Spleen (tissue), 11 donors: ENCODE results near the gene APBB2. TPM values are rescaled to one million over a fixed set of nuclear protein-coding genes. Genes with fewer than 3 reads are reported as not detected.

Experiments used
- DNase-seq: peaks from one replicate; pipeline ENCODE4 v3.0.0-alpha.2; 2020
- H3K27ac ChIP-seq, 8 donors: fragments of 200-600 bp; sonication (generic) in 7 of 8; 1 replicate in 4 of 8; 2 replicates in 4 of 8; pipeline versions ENCODE4 v1.5.0 to v1.8.0; 2016 to 2021; ENCODE audit warnings: inconsistent platforms in 4 of 8, mild to moderate bottlenecking in 4 of 8, moderate library complexity in 1 of 8
- H3K27me3 ChIP-seq, 7 donors: fragments of 200-600 bp; sonication (generic) in 6 of 7; replicated peaks in 1 of 7; 1 replicate in 4 of 7; 2 replicates in 3 of 7; pipeline versions ENCODE4 v1.5.0 to v1.8.0; 2016 to 2021; ENCODE audit warnings: inconsistent platforms in 3 of 7, mild to moderate bottlenecking in 1 of 7
- H3K36me3 ChIP-seq, 6 donors: fragments of 200-600 bp; sonication (generic) in 5 of 6; 1 replicate in 4 of 6; 2 replicates in 2 of 6; pipeline versions ENCODE4 v1.5.0 to v1.8.0; 2016 to 2021; ENCODE audit warnings: inconsistent platforms in 2 of 6
- H3K4me1 ChIP-seq, 6 donors: fragments of 200-600 bp; sonication (generic) in 5 of 6; 1 replicate in 3 of 6; 2 replicates in 3 of 6; pipeline versions ENCODE4 v1.5.0 to v1.8.0; 2016 to 2021; ENCODE audit warnings: inconsistent platforms in 3 of 6
- H3K4me3 ChIP-seq, 8 donors: fragments of 200-600 bp; sonication (generic) in 7 of 8; 1 replicate in 4 of 8; 2 replicates in 4 of 8; pipeline versions ENCODE4 v1.5.0 to v1.8.0; 2016 to 2021; ENCODE audit warnings: inconsistent platforms in 4 of 8, mild to moderate bottlenecking in 4 of 8, moderate library complexity in 2 of 8
- H3K9me3 ChIP-seq, 8 donors: fragments of 200-600 bp; sonication (generic) in 7 of 8; 1 replicate in 4 of 8; 2 replicates in 4 of 8; pipeline versions ENCODE4 v1.5.0 to v1.8.0; 2016 to 2021; ENCODE audit warnings: inconsistent platforms in 4 of 8
- POLR2A ChIP-seq, 3 donors: fragments of 450-650 bp; IDR thresholded peaks; one replicate each; pipeline ENCODE4 v1.5.1; 2017; ENCODE audit warnings: antibody characterized with exemption in 3 of 3, mild to moderate bottlenecking in 1 of 3
- POLR2AphosphoS5 ChIP-seq, 3 donors: sonication (generic); formaldehyde crosslinking; IDR thresholded peaks; one replicate each; pipeline ENCODE4 v1.5.1; 2017; ENCODE audit warnings: antibody characterized with exemption in 3 of 3
- WGBS, 5 donors: extraction: QIAGEN DNeasy Blood & Tissue Kit in 3 of 5; methylation state at CpG; one replicate each; pipeline versions ENCODE4 v1.1.5 to v1.1.7; 2013 to 2018; 5-methylcytosine and 5-hydroxymethylcytosine counted together
- intact Hi-C: fragments of 100-400 bp; cut with DNase I; formaldehyde crosslinking; loops from one replicate; pipeline ENCODE4 v1.15.0; 2023; ENCODE audit warnings: low total_unique reads
- polyA plus RNA-seq, 3 donors: library from polyadenylated mRNA; stranded (reverse); fragments of 200-250 nt; gene quantifications; one replicate each; pipeline ENCODE4 v1.2.1, GENCODE V29; 2013
- total RNA-seq, 7 donors: library from RNA; depleted of rRNA in 3 of 7; stranded (reverse); fragments of >200 nt in 3 of 7; fragmentation: NEBNext Ultra II Directional in 4 of 7; extraction: Animal tissue kit (Norgen Biotek cat#: 25700) in 4 of 7; gene quantifications; one replicate each; pipeline versions ENCODE4 v1.1.0 to v1.2.1, GENCODE V29; 2016 to 2021
- TF ChIP-seq, protein P1 (sequence below), 11 experiments: fragments of 200-600 bp in 7 of 11; fragments of 450-650 bp in 4 of 11; sonication (generic) in 4 of 11; IDR thresholded peaks in 8 of 11; conservative IDR thresholded peaks in 3 of 11; 1 replicate in 7 of 11; 2 replicates in 4 of 11; pipeline versions ENCODE4 v1.4.0 to v1.8.0; 2016 to 2021; ENCODE audit warnings: antibody characterized with exemption in 11 of 11, inconsistent platforms in 4 of 11, mild to moderate bottlenecking in 1 of 11
- donor health status: healthy with polysubstance abuse.
- donor health status: DM: no; HTN: no; CAD: no; lungs with moderate emphysema.
- donor health status: DM: no; HTN: no; CAD: no.
- donor health status: Bipolar disorder and iron deficiency.
- donor health status: healthy.
- donor health status: DM: no; HTN: no; CAD: no.
- donor health status: DM: yes; HTN: yes; CAD: no.

APBB2 gene
- total and polyA plus RNA-seq, 10 donors = 4.0 to 115 (median 76.7) TPM

DNA sequence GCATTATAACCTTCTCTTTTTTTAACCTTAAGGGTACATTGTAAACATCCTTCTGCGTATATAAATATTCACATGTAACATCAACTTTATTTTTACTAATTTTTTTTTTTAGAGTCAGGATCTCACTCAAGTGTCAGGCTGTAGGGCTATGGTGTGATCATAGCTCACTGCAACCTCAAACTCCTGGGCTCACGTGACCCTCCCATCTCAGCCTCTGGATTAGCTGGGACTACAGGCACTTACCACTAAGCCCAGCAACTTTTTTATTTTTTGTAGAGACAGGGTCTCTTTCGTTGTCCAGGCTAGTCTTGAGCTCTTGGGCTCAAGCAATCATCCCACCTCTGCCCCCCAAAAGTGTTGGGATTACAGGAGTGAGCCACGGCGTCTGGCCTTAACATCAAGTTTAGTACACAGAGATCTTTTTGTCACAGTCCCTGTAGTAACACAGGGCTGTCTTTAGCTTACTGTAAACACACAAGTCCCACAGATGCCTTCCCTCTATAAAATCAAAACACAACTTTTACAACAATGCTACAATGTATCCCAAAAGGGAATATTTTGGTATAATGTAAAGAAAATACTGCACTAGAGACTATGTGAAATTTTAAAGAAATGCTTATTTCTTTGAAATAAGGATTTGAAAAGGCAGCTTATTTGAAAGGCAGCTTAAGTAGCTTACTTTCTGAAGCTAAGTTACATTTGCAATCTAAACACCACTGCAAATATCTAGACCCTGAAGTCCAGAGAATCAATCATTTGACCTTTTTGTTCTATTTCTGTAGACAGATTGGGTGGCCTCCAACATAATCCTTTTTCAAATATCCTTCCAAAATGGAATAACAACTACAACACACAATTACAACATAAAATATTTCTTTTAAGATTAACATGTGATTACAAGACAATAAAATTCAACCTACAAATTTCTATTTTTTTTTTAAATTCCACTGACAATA, 116.0 kb downstream of the APBB2 start:
- no peak overlapping the region for H3K27ac ChIP-seq

DNA sequence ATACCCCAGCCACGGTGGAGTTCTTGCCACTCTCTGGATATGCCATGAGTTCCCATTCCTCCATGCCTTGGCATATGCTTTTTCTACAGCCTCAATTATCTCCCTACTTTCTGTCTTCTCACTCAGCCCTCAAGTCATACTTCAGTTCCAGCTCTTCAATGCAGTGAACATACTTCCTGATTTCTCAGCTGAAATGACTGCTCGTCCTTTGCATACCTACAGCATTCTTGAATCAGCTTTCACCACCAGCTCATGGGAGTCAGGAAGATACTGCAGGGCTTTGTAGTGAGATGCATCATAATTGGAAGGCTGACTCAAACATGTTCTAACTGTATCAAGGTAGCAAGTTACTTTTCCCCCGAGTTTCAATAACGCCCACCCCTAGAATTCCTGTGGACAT, 118.4 kb downstream of the APBB2 start:
- 77 to 96% (median 87%) methylated on average over 4 of the region's 4 CpGs for WGBS, 5 donors
- Histone ChIP-seq H3K4me3 (no peak overlapping the region), H3K27me3 (no peaks in the 10 kb centered on the region), H3K36me3 (no peaks in the 10 kb centered on the region), H3K27ac (no peak overlapping the region), H3K9me3 (no peaks in the 10 kb centered on the region), H3K4me1 (peaks cover 0 to 4% (median 0%) of the 10 kb centered on the region in 6 donors)
- intact Hi-C loops = no loop called here
- no peak for DNase-seq
- no peak for TF ChIP-seq POLR2A (IDR thresholded peaks at IDR 0.05)

More for the DNA sequence above, 116.0 kb downstream of the APBB2 start:
- no peak for TF ChIP-seq POLR2A (IDR thresholded peaks at IDR 0.05)
- no peak for TF ChIP-seq POLR2AphosphoS5 (IDR thresholded peaks at IDR 0.05)
- TF ChIP-seq, protein P1, sequence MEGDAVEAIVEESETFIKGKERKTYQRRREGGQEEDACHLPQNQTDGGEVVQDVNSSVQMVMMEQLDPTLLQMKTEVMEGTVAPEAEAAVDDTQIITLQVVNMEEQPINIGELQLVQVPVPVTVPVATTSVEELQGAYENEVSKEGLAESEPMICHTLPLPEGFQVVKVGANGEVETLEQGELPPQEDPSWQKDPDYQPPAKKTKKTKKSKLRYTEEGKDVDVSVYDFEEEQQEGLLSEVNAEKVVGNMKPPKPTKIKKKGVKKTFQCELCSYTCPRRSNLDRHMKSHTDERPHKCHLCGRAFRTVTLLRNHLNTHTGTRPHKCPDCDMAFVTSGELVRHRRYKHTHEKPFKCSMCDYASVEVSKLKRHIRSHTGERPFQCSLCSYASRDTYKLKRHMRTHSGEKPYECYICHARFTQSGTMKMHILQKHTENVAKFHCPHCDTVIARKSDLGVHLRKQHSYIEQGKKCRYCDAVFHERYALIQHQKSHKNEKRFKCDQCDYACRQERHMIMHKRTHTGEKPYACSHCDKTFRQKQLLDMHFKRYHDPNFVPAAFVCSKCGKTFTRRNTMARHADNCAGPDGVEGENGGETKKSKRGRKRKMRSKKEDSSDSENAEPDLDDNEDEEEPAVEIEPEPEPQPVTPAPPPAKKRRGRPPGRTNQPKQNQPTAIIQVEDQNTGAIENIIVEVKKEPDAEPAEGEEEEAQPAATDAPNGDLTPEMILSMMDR (IDR thresholded peaks at IDR 0.05 in 8 of 11, conservative IDR thresholded peaks at IDR 0.05 in 3 of 11) = no peak
- Histone ChIP-seq H3K27me3 (no peaks in the 10 kb centered on the region), H3K4me3 (no peak overlapping the region), H3K36me3 (no peaks in the 10 kb centered on the region), H3K4me1 (no peaks in the 10 kb centered on the region), H3K9me3 (no peaks in the 10 kb centered on the region)
- intact Hi-C loops = no loop called here
- DNase-seq = no peak
- 66 to 86% (median 78%) methylated on average over 5 of the region's 5 CpGs for WGBS, 5 donors

DNA sequence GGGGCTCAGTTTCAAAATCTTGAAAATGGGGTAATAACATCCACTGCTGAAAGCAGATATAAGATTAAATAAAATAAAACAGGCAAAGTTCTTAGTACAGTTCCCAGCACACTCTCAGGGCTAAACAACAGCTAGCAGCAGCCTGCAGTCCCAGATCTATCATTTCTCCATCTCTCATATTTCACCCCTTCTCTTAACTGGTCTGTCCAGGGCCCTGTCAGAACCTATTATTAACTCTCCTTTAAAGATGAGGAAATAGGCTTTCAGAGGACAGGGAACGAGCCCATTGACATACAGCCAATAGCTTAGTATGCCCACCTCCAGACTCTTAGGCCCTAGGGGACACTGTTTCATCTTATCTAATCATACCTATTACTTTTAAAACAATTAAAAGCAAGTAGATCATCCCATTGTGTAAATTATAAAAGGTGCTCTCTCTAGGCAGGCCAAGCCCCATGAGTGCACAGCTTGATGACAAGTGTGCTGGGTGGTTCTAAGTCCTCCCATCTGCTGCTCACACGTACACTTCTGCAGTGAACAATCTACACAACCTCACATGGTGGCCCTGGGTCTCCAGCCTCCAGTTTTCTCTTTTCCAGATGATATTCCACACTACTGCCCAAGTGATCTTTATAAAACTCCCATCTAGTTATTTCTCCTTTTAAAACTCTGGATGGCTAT, 119.0 kb downstream of the APBB2 start:
- H3K9me3 ChIP-seq = no peaks in the 10 kb centered on the region
- 75 to 83% (median 79%) methylated on average over 2 of the region's 2 CpGs for WGBS, 5 donors
- no peak for DNase-seq
- peaks cover 0 to 4% (median 0%) of the 10 kb centered on the region in 6 donors for H3K4me1 ChIP-seq
- no peak overlapping the region for H3K4me3 ChIP-seq
- TF ChIP-seq POLR2AphosphoS5 (IDR thresholded peaks at IDR 0.05) = no peak
- no peak overlapping the region for H3K27ac ChIP-seq
- H3K27me3 ChIP-seq = no peaks in the 10 kb centered on the region
- no peaks in the 10 kb centered on the region for H3K36me3 ChIP-seq
- intact Hi-C loops = no loop called here

DNA sequence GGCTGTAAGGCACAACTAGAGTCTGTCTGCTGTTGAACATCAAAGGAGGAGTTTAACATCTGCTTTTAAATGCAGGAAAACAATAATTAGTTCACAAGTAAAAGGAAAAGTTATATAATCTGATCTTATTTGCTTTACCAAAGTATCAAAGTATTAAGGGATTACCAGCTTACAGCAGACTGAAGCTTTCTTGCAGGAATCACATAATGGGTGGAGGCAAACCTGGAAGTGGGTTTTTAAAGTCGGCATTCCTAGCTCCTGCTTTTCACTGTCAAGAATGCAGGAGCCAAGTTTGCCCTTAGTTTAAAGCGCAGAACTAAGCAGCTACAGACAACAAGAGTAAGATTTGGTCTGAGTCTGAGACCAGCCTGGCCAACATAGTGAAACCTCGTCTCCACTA, 122.2 kb downstream of the APBB2 start:
- intact Hi-C loops = no loop called here
- no peaks in the 10 kb centered on the region for H3K27me3 ChIP-seq
- peaks cover 0 to 4% (median 0%) of the 10 kb centered on the region in 6 donors for H3K4me1 ChIP-seq
- H3K27ac ChIP-seq = no peak overlapping the region
- peaks cover 0 to 5% (median 2%) of the 10 kb centered on the region in 8 donors for H3K9me3 ChIP-seq
- no peaks in the 10 kb centered on the region for H3K36me3 ChIP-seq
- TF ChIP-seq, protein P1 (IDR thresholded peaks at IDR 0.05 in 8 of 11, conservative IDR thresholded peaks at IDR 0.05 in 3 of 11) = no peak
- TF ChIP-seq POLR2AphosphoS5 (IDR thresholded peaks at IDR 0.05) (no peak), POLR2A (IDR thresholded peaks at IDR 0.05) (no peak)
- H3K4me3 ChIP-seq = no peak overlapping the region
- DNase-seq = no peak
- 72 to 89% (median 87%) methylated on average over 3 of the region's 3 CpGs for WGBS, 5 donors

DNA sequence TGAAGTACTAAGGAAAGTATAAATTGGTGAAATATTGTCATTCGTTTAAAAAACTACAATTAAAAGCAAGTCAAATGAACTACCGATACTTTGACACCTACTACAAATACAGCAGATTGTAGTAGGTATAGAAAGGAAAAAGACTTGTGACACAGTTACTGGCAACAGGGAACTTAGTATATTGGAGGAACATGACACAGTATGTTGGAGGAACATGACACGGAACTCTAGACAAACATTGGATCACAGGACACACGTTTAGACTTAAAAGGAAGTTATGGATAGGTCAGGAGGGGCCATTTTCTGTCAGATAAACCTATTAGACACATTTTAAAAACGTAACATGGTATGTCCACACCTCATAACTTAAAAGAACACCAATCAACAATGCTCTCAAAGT, 132.5 kb downstream of the APBB2 start:
- DNase-seq = no peak
- WGBS, 5 donors = 83 to 89% (median 86%) methylated on average over 5 of the region's 5 CpGs
- TF ChIP-seq POLR2A (IDR thresholded peaks at IDR 0.05) (no peak), POLR2AphosphoS5 (IDR thresholded peaks at IDR 0.05) (no peak)
- TF ChIP-seq, protein P1 (IDR thresholded peaks at IDR 0.05 in 8 of 11, conservative IDR thresholded peaks at IDR 0.05 in 3 of 11) = no peak
- Histone ChIP-seq H3K4me1 (no peaks in the 10 kb centered on the region), H3K4me3 (no peak overlapping the region), H3K27ac (no peak overlapping the region), H3K27me3 (no peaks in the 10 kb centered on the region), H3K9me3 (peaks cover 0 to 17% (median 15%) of the 10 kb centered on the region in 8 donors), H3K36me3 (no peaks in the 10 kb centered on the region)
- intact Hi-C loops = no loop called here
